GM23248 (cell line): Measurements from ENCODE around the gene PRR5L. TPM values are rescaled to one million over a fixed set of nuclear protein-coding genes. Genes with fewer than 3 reads are reported as not detected.

Experiments used
- DNase-seq: peaks from one replicate; pipeline ENCODE4 v3.0.0-alpha.2; 2015
- H2AFZ ChIP-seq: fragments of 200-600 bp; sonication (generic); 2 replicates; pipeline ENCODE4 v1.6.1; 2016; ENCODE audit warnings: antibody characterized with exemption
- H3F3A ChIP-seq: fragments of 200-600 bp; sonication (generic); 2 replicates; pipeline ENCODE4 v1.6.1; 2016; ENCODE audit warnings: mild to moderate bottlenecking, antibody characterized with exemption, mixed run types; ENCODE audit not compliant: insufficient read depth
- H3K27ac ChIP-seq: fragments of 200-600 bp; sonication (generic); 2 replicates; pipeline ENCODE4 v1.5.1; 2016; ENCODE audit warnings: mild to moderate bottlenecking
- H3K27me3 ChIP-seq: fragments of 200-600 bp; sonication (generic); replicated peaks from 2 replicates; pipeline ENCODE4 v1.6.1; 2016; ENCODE audit warnings: mild to moderate bottlenecking; ENCODE audit not compliant: insufficient read depth
- H3K36me3 ChIP-seq: fragments of 200-600 bp; sonication (generic); 2 replicates; pipeline ENCODE4 v1.6.1; 2016; ENCODE audit warnings: low read depth, mild to moderate bottlenecking
- H3K4me1 ChIP-seq: fragments of 200-600 bp; sonication (generic); 2 replicates; pipeline ENCODE4 v1.6.1; 2016; ENCODE audit warnings: mild to moderate bottlenecking; ENCODE audit not compliant: insufficient read depth
- H3K4me2 ChIP-seq: fragments of 200-600 bp; sonication (generic); one replicate; pipeline ENCODE4 v1.6.1; 2016; ENCODE audit warnings: mild to moderate bottlenecking; ENCODE audit not compliant: unreplicated experiment
- H3K4me3 ChIP-seq: fragments of 200-600 bp; sonication (generic); 2 replicates; pipeline ENCODE4 v1.5.1; 2016; ENCODE audit warnings: mild to moderate bottlenecking
- H3K79me2 ChIP-seq: fragments of 200-600 bp; sonication (generic); 2 replicates; pipeline ENCODE4 v1.6.1; 2016; ENCODE audit warnings: mild to moderate bottlenecking; ENCODE audit not compliant: insufficient read depth
- H3K9ac ChIP-seq: fragments of 200-600 bp; sonication (generic); 2 replicates; pipeline ENCODE4 v1.6.1; 2016; ENCODE audit warnings: mild to moderate bottlenecking
- H3K9me2 ChIP-seq: fragments of 200-600 bp; sonication (generic); 2 replicates; pipeline ENCODE4 v1.6.1; 2016; ENCODE audit warnings: mixed run types, mild to moderate bottlenecking, moderate library complexity; ENCODE audit not compliant: insufficient read depth
- H3K9me3 ChIP-seq: fragments of 200-600 bp; sonication (generic); one replicate; pipeline ENCODE4 v1.6.1; 2017; ENCODE audit warnings: low read depth
- H4K20me1 ChIP-seq: fragments of 200-600 bp; sonication (generic); 2 replicates; pipeline ENCODE4 v1.6.0; 2016; ENCODE audit not compliant: insufficient read depth
- EZH2 ChIP-seq: fragments of 200-600 bp; sonication (generic); IDR thresholded peaks from 2 replicates; pipeline ENCODE4 v1.6.1; 2018; ENCODE audit warnings: antibody characterized with exemption, mild to moderate bottlenecking; ENCODE audit not compliant: insufficient read depth, poor library complexity, severe bottlenecking
- EZH2phosphoT487 ChIP-seq: fragments of 200-600 bp; sonication (generic); IDR thresholded peaks from 2 replicates; pipeline ENCODE4 v1.6.1; 2018; ENCODE audit warnings: antibody characterized with exemption, moderate library complexity, mild to moderate bottlenecking, low read depth; ENCODE audit not compliant: insufficient read depth
- WGBS, 2 experiments: methylation state at CpG; one replicate each; pipeline ENCODE4 v1.1.6; 2015 to 2017; ENCODE audit warnings: low lambda C conversion rate in 2 of 2, low coverage in 1 of 2; ENCODE audit errors: missing lambda C conversion rate in 2 of 2; 5-methylcytosine and 5-hydroxymethylcytosine counted together
- in situ Hi-C: fragments of 300-500 bp; cut with MboI; formaldehyde crosslinking; loops from 2 replicates; pipeline ENCODE4 v1.15.0; 2020
- polyA plus RNA-seq: library from polyadenylated mRNA; unstranded; fragments of >200 nt; fragmentation: Nextera tagmentation; extraction: Ambion mirVana; gene quantifications from 2 replicates; pipeline ENCODE4 v1.2.1, GENCODE V29; 2016
- total RNA-seq: library from RNA; depleted of rRNA; stranded (reverse); fragments of >200 nt; shearing (Covaris generic); gene quantifications from 2 replicates; pipeline ENCODE4 v1.2.3, GENCODE V29; 2014

The PRR5L gene
- total and polyA plus RNA-seq, 2 experiments from 2014 or later: 9.0 to 29.8 TPM

DNA sequence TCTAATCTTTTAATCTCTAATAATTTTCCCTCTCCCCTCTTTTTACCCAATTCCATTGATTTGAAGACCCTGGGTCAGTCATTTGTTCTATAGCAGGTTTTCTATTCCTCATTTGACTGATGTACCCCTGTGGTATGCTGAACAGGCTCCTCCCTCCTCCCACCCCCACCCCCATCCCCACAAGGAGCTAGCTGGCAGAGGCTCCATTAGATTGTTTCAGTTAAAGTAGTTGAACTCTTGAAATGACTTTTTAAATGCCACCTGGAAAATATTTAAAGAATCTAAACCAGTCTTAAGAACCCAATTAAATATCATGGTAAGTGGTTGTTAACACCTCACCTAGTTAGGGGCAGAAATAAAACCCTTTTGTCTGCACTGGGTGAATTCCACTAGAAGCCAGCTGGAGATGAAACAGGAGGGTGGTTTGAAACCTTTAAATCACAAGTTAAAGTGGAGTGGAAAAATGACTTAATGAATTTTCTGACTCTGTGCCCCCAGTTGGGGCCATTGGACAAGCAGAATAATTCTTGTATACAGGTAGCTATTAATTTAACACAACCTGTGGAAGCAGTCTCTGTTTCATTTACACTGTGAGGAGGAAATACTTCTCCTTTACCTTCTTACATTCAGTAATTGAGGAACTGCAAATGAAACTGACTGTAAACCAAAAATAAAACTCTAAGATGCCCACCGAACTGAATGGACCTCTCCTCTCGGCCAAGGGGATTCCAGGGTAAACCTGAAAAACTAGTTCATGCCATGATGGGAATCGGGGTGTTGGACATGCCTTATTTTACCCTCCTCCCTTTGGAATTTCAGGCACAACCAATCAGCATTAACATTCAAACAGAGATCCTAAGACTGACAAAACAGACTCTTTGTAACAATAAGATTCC, 30.7 kb downstream of the PRR5L start:
- H3K9me3 ChIP-seq: no peaks in the 10 kb centered on the region
- no peak for DNase-seq
- no peaks in the 10 kb centered on the region for H3K27me3 ChIP-seq
- H3K4me2 ChIP-seq: no peak overlapping the region
- no peaks in the 10 kb centered on the region for H3K9me2 ChIP-seq
- TF ChIP-seq EZH2phosphoT487 (no peak), EZH2 (no peak)
- no peaks in the 10 kb centered on the region for H3F3A ChIP-seq
- H3K4me1 ChIP-seq: no peaks in the 10 kb centered on the region
- H4K20me1 ChIP-seq: no peaks in the 10 kb centered on the region
- no peak overlapping the region for H3K27ac ChIP-seq
- WGBS, 2 experiments: 52 to 61% methylated on average over 3 of the region's 3 CpGs
- H3K36me3 ChIP-seq: no peaks in the 10 kb centered on the region
- in situ Hi-C loops: no loop called here
- no peak overlapping the region for H3K4me3 ChIP-seq
- no peak overlapping the region for H3K9ac ChIP-seq
- no peaks in the 10 kb centered on the region for H3K79me2 ChIP-seq
- no peak overlapping the region for H2AFZ ChIP-seq

- DNase-seq: peak; percentile 40
- H3K4me3 ChIP-seq: no peak overlapping the region
These were observed 33.0 kb downstream of the PRR5L start for GRCh38 chr11:36328966-36329673.

DNA sequence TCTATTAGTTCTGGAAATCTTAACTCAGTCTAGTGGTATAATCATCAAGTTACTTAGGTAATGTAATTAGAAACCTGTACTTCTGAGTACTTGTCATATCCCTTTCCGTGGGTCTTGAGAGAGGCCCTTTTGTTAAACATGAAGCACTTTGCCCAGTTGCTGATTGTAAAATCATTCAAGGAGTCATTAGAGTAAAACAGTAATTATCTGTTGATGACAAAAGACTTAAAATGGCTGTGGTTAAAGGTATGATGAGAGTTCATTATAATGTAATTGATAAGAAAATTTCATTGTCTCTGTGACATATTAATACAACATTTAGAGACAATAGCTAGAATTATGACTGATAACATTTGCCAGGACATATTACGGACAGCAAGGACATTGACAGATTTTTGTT, 34.3 kb downstream of the PRR5L start:
- H3K9ac ChIP-seq: no peak overlapping the region
- H3K9me2 ChIP-seq: no peaks in the 10 kb centered on the region
- H3K9me3 ChIP-seq: no peaks in the 10 kb centered on the region
- H3K4me3 ChIP-seq: no peak overlapping the region
- H3K4me2 ChIP-seq: no peak overlapping the region
- TF ChIP-seq EZH2phosphoT487: no peak
- TF ChIP-seq EZH2: no peak
- no peak for DNase-seq
- H3K36me3 ChIP-seq: no peaks in the 10 kb centered on the region
- no peak overlapping the region for H2AFZ ChIP-seq
- peaks cover 21% of the 10 kb centered on the region for H3F3A ChIP-seq
- no peak overlapping the region for H3K27ac ChIP-seq
- 75 to 81% methylated on average over 2 of the region's 2 CpGs for WGBS, 2 experiments
- H3K4me1 ChIP-seq: peaks cover 11% of the 10 kb centered on the region
- no peaks in the 10 kb centered on the region for H3K79me2 ChIP-seq
- in situ Hi-C loops: no loop called here
- no peaks in the 10 kb centered on the region for H4K20me1 ChIP-seq
- no peaks in the 10 kb centered on the region for H3K27me3 ChIP-seq

More at GRCh38 chr11:36328966-36329673, 33.0 kb downstream of the PRR5L start:
- H3K27me3 ChIP-seq: no peaks in the 10 kb centered on the region
- in situ Hi-C loops: no loop called here
- H3K9me2 ChIP-seq: no peaks in the 10 kb centered on the region
- H3K4me1 ChIP-seq: peaks cover 11% of the 10 kb centered on the region
- H3K9me3 ChIP-seq: no peaks in the 10 kb centered on the region
- TF ChIP-seq EZH2 (no peak), EZH2phosphoT487 (no peak)
- H3K27ac ChIP-seq: no peak overlapping the region
- H3K79me2 ChIP-seq: no peaks in the 10 kb centered on the region
- H2AFZ ChIP-seq: no peak overlapping the region
- WGBS, 2 experiments: 79 to 88% methylated on average over 2 of the region's 2 CpGs
- no peaks in the 10 kb centered on the region for H4K20me1 ChIP-seq
- peaks cover 13% of the 10 kb centered on the region for H3F3A ChIP-seq
- H3K36me3 ChIP-seq: no peaks in the 10 kb centered on the region
- H3K4me2 ChIP-seq: no peak overlapping the region
- H3K9ac ChIP-seq: no peak overlapping the region

- H3K4me3 ChIP-seq: no peak overlapping the region
- in situ Hi-C loops: no loop called here
- H3K27me3 ChIP-seq: no peaks in the 10 kb centered on the region
- no peaks in the 10 kb centered on the region for H3K9me3 ChIP-seq
- H3K9ac ChIP-seq: no peak overlapping the region
- peaks cover 21% of the 10 kb centered on the region for H3F3A ChIP-seq
- no peaks in the 10 kb centered on the region for H3K79me2 ChIP-seq
- no peaks in the 10 kb centered on the region for H3K36me3 ChIP-seq
- H2AFZ ChIP-seq: no peak overlapping the region
- peak overlapping the region; percentile 62 for H3K27ac ChIP-seq
- no peaks in the 10 kb centered on the region for H3K9me2 ChIP-seq
- H3K4me1 ChIP-seq: peaks cover 11% of the 10 kb centered on the region
- H4K20me1 ChIP-seq: no peaks in the 10 kb centered on the region
- TF ChIP-seq EZH2phosphoT487: no peak
- no peak for TF ChIP-seq EZH2
- peak overlapping the region; percentile 6 for H3K4me2 ChIP-seq
- DNase-seq: peak; percentile 88
- WGBS, 2 experiments: 10 to 22% methylated on average over 1 of the region's 1 CpG
These were observed 37.4 kb downstream of the PRR5L start for GRCh38 chr11:36333468-36333867.
